Measurements from ENCODE around the gene GAGE12D. TPM values are rescaled to one million over a fixed set of nuclear protein-coding genes. Genes with fewer than 3 reads are reported as not detected.
"Not testable (repeated sequence)": the region's sequence is repeated elsewhere in the genome, so short reads cannot be mapped to it uniquely, and the experiment has no call there.

Gene GAGE12D
- total and polyA plus RNA-seq, 2 of the 4 experiments (the other 2 are of a cell fraction) = not detected

DNA sequence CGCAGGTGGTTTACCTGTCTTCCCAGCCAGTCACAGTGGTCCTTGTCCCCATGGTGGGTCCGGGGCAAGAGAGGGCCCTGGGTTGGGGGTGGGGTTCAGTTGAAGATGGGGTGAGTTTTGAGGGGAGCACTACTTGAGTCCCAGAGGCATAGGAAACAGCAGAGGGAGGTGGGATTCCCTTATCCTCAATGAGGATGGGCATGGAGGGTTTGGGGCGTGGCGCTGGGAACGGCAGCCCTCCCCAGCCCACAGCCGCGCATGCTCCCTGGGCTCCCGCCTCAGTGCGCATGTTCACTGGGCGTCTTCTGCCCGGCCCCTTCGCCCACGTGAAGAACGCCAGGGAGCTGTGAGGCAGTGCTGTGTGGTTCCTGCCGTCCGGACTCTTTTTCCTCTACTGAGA lies 9.5 kb downstream of the GAGE12D start, which contains the start of gene GAGE12E:
GAGE12E (plus strand) TSS at position 301 of the 400 bp plus-strand sequence. CDS start 1,155 bp downstream, outside the sequence.
- H3K14ac ChIP-seq (replicated peaks; ENCODE audit: low read depth, low read length); H4K5ac ChIP-seq (ENCODE audit: low read depth, low read length); H3K56ac ChIP-seq (ENCODE audit: extremely low read depth, insufficient read depth, low read length); CTCF ChIA-PET; DNase-seq; H3K9ac ChIP-seq (ENCODE audit: low read depth, low read length); H3K4me2 ChIP-seq (ENCODE audit: low read depth, low read length); H3K4me3 ChIP-seq (ENCODE audit: insufficient read depth, low read depth, low read length); H2AK5ac ChIP-seq (ENCODE audit: low read depth, low read length); H2AK9ac ChIP-seq (replicated peaks; ENCODE audit: low read depth, low read length, poor library complexity); dilution Hi-C loops (cut with HindIII; ENCODE audit: low sequenced_read_pairs, unreplicated experiment); ATAC-seq (ENCODE audit: low read depth); H2BK15ac ChIP-seq (ENCODE audit: low read depth, low read length); H3K27ac ChIP-seq (ENCODE audit: insufficient read depth, low read length); H4K91ac ChIP-seq (ENCODE audit: insufficient read depth, low read depth, low read length); intact Hi-C loops (cut with micrococcal nuclease); H3K9me3 ChIP-seq (ENCODE audit: control insufficient read depth, insufficient read depth, low read length); H3K9me1 ChIP-seq (ENCODE audit: insufficient read depth, low read length); POLR2A ChIA-PET (ENCODE audit: unreplicated experiment); H3K4ac ChIP-seq (ENCODE audit: low read depth, low read length); H3K36me3 ChIP-seq (ENCODE audit: control insufficient read depth, insufficient read depth, low read length); H4K8ac ChIP-seq (ENCODE audit: low read depth in 2 of 2, low read length in 2 of 2); H3K4me1 ChIP-seq (ENCODE audit: control insufficient read depth, insufficient read depth, low read length); H2BK5ac ChIP-seq (ENCODE audit: low read depth, low read length, poor library complexity, severe bottlenecking); H2BK120ac ChIP-seq (ENCODE audit: low read depth, low read length); H2BK20ac ChIP-seq (ENCODE audit: low read depth, low read length); H3K18ac ChIP-seq (ENCODE audit: low read depth, low read length); H3K27me3 ChIP-seq (ENCODE audit: control insufficient read depth, insufficient read depth, low read length); H2AFZ ChIP-seq (replicated peaks; ENCODE audit: low read length, poor library complexity); BruUV-seq (replicated peaks); H3K23ac ChIP-seq (ENCODE audit: low read depth, low read length); H4K20me1 ChIP-seq (ENCODE audit: insufficient read depth, low read length); in situ Hi-C loops (cut with MboI; ENCODE audit: low sequenced_read_pairs); H3K79me1 ChIP-seq (ENCODE audit: low read depth in 1 of 2, low read length in 2 of 2): not testable (repeated sequence)
- WGBS, 2 experiments (ENCODE audit: extremely low coverage in 2 of 2, insufficient read length in 1 of 2) = no CpG with 5 or more reads among the region's 16 CpGs

DNA sequence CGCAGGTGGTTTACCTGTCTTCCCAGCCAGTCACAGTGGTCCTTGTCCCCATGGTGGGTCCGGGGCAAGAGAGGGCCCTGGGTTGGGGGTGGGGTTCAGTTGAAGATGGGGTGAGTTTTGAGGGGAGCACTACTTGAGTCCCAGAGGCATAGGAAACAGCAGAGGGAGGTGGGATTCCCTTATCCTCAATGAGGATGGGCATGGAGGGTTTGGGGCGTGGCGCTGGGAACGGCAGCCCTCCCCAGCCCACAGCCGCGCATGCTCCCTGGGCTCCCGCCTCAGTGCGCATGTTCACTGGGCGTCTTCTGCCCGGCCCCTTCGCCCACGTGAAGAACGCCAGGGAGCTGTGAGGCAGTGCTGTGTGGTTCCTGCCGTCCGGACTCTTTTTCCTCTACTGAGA lies 19.0 kb downstream of the GAGE12D start, which contains the start of gene GAGE12F:
GAGE12F (plus strand) TSS at position 301 of the 400 bp plus-strand sequence. CDS start 1,155 bp downstream, outside the sequence.
- H2BK5ac ChIP-seq (ENCODE audit: low read depth, low read length, poor library complexity, severe bottlenecking); H3K27me3 ChIP-seq (ENCODE audit: control insufficient read depth, insufficient read depth, low read length); dilution Hi-C loops (cut with HindIII; ENCODE audit: low sequenced_read_pairs, unreplicated experiment); H2BK20ac ChIP-seq (ENCODE audit: low read depth, low read length); H3K4me2 ChIP-seq (ENCODE audit: low read depth, low read length); H3K27ac ChIP-seq (ENCODE audit: insufficient read depth, low read length); H3K18ac ChIP-seq (ENCODE audit: low read depth, low read length); ATAC-seq (ENCODE audit: low read depth); H2BK120ac ChIP-seq (ENCODE audit: low read depth, low read length); H4K5ac ChIP-seq (ENCODE audit: low read depth, low read length); H3K4me1 ChIP-seq (ENCODE audit: control insufficient read depth, insufficient read depth, low read length); H2BK15ac ChIP-seq (ENCODE audit: low read depth, low read length); H4K20me1 ChIP-seq (ENCODE audit: insufficient read depth, low read length); in situ Hi-C loops (cut with MboI; ENCODE audit: low sequenced_read_pairs); H3K14ac ChIP-seq (replicated peaks; ENCODE audit: low read depth, low read length); H2AK5ac ChIP-seq (ENCODE audit: low read depth, low read length); H3K23ac ChIP-seq (ENCODE audit: low read depth, low read length); BruUV-seq (replicated peaks); H3K9ac ChIP-seq (ENCODE audit: low read depth, low read length); CTCF ChIA-PET; H3K9me1 ChIP-seq (ENCODE audit: insufficient read depth, low read length); H2AFZ ChIP-seq (replicated peaks; ENCODE audit: low read length, poor library complexity); H3K56ac ChIP-seq (ENCODE audit: extremely low read depth, insufficient read depth, low read length); POLR2A ChIA-PET (ENCODE audit: unreplicated experiment); intact Hi-C loops (cut with micrococcal nuclease); H4K8ac ChIP-seq (ENCODE audit: low read depth in 2 of 2, low read length in 2 of 2); DNase-seq; H3K36me3 ChIP-seq (ENCODE audit: control insufficient read depth, insufficient read depth, low read length); H4K91ac ChIP-seq (ENCODE audit: insufficient read depth, low read depth, low read length); H3K4ac ChIP-seq (ENCODE audit: low read depth, low read length); H2AK9ac ChIP-seq (replicated peaks; ENCODE audit: low read depth, low read length, poor library complexity); H3K4me3 ChIP-seq (ENCODE audit: insufficient read depth, low read depth, low read length); H3K9me3 ChIP-seq (ENCODE audit: control insufficient read depth, insufficient read depth, low read length); H3K79me1 ChIP-seq (ENCODE audit: low read depth in 1 of 2, low read length in 2 of 2): not testable (repeated sequence)
- WGBS, 2 experiments (ENCODE audit: extremely low coverage in 2 of 2, insufficient read length in 1 of 2) = no CpG with 5 or more reads among the region's 16 CpGs
